NCI-H82 (cell line): Measurements from ENCODE around the gene INHA.

Experiments
- DNase-seq: peaks from one replicate; lab custom pipeline; 2025; lab: John Stamatoyannopoulos, UW

Gene INHA

DNA sequence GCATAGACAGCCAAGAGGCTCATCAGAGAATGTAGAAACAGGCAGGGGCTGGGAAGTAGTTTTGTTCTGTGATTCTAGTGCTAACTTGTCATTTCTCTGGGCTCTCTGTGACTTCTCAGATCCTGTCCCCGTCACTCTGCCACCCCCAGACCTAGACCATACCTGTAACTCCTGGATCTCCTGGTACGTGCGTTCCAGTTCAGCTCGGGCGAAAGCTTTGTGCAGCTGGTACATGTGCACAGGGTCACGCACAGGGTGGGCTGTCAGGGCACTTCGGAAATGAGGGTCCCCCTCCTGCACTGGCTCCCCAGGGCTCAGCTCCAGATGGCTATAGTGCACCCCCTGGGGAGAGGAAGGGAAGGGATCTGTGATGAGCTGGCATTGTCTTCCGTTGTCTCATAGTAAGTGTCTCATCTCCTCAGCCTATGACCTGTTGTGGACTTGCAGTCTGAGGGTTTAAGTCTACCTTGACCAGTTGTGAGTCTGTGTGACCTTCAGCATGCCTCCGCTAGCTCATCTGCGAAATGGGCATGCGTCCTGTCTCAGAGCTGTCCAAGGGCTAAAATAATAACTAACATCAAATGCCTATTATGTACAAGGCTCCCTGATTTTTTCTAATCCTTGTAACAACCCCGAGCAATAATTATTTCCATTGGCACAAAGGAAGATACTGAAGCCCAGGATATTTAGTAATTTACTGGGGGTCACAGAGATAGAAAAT lies 31.2 kb upstream of the INHA start:
- DNase-seq: no peak

DNA sequence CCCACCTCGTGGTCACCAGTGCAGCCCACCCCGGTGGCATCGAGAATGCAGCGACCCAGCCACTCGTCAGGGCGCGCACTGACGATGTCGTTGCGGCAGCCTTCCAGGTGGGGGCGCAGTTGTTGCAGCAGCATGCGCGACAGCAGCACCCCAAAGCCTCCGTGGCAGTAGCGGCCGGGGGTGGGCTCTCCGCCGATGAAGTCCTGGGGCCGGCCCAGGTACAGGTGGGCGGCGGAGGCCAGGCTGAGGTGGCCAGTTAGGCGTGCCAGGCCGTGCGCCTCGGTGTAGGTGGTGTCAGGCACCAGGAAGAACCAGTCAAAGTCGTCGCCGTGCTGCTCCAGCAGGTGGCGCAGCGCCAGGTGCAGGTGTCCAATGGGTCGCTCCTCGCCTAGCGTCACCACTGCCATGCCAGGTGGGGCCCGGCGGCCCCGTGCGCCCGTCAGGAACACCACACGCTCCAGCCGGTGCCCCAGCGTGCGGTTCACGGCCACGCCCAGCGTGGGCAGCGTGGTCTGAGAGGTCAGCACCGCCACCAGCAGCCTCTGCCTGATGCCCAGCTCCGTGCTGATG lies 30.4 kb upstream of the INHA start:
- peak; percentile 92 for DNase-seq

DNA sequence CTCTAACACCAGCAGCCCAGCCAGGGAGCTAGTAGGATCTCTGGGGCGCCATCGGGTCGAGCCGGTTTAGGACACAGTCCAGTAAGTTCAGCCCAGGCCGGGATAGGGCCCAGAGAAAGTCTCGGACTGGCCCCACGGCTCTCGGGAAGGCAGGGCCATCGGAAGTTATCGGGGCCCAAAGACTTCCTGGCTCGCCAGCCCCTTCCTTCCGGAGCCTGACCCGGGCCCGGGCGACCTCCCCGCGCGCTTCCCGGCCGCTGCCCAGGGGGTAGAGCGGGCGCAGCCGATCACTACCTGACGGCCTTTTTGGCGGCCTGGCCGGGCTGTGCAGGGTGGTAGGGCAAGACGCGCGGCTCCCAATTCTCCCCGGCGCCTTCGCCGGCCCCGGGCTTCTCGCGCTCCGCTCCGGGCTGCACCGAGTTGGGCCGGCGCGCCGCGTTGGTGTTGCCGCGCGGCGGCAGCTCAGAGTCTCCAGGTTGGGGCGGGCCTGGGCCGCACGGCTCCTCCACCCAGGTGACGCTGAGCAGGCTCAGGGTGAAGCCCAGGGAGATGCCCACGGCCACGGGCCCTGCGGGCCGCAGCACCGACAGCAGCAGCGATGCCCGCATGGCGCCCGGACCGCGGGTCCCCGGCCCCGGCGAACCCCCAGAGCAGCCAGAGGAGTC lies 29.0 kb upstream of the INHA start:
- peak; percentile 64 for DNase-seq

DNA sequence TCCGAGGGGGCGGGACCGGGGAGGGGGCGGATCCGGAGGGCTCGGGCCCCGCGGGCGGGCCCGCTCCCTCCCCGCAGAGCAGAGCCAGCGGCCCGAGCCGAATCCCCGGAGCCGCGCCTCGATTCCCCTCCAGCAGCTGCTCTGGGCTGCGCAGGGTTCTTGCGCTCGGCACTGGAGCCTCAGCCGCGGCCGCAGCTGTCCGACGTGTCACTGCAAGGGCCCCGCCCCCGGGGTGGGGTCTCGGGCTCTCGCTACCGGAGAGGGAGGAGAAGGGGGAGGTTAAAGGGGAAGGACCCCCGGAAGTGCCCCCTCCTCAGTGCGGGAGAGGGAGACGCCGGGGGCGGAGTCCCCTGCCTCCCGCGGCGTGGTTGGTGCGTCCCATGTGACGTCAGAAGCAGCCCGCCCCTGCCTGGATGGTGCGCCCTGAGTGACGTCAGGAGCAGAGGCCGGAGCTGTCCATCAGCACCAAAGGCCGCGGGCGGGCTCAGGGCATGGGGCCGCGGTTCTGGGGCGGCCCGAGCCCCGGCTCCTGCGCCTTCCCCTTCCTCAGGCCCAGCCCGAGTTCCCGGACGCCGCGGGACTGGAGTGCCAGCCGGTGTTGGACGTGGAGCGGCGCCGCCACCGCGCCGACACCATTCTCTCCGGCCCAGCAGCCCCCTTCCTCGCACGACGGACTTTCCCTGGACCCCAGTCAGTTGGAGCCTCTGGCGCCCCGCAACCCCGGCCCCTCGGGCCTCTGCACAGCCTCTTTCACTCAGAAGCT lies 28.3 kb upstream of the INHA start, which contains the start of the genes CHPF and TMEM198:
Gene CHPF, minus strand, starts transcription at position 214 of the 763 bp plus-strand sequence. CDS start 271 bp downstream, outside the sequence.
Gene TMEM198, plus strand, starts transcription at position 433 of the 763 bp plus-strand sequence. CDS start 700 bp downstream, outside the sequence.
- peak; percentile 100 for DNase-seq

DNA sequence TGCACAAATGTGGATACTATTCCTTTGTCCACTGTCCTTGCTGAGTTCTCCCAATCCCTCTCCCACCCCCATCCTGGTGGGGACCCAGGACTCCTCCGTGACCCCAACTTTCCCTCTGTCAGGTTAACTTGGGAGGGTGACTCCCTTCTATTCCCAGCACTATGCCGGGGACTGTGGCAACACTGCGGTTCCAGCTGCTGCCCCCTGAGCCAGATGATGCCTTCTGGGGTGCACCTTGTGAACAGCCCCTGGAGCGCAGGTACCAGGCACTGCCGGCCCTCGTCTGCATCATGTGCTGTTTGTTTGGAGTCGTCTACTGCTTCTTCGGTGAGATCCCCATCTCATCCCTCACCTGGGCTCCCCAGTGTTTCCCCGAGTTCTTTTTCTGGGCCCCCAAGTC lies 27.5 kb upstream of the INHA start:
- no peak for DNase-seq

DNA sequence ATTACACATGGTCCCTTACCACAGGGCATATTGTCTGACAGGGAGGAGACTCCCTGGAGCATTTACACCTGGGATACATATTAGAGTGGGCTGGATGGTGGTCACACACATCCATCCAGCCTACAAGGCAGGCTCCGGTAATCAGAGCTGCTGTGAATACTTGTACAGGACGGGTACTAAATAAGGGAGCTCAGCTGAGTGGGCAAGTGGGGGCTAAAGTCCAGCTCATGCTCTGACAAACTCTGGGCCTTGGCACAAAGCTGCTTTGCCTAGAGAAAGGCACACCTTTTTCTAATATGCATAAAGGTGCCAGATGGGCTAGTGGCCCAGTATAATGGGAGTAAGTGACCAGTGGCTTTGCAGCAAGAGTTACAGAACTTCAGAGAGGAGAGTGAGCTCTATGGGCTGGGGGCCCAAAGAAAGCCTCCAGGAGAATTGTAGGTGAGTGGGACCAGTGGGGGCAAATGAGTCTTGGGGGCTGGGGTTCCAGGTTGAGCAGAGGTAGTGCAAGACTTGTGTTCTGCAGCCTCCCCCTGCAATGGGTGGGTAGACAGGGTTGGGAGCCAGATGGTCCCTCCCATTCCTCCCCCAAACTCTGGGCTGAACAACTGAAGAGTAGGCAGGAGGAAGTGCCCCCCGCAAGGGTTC lies 26.7 kb upstream of the INHA start:
- DNase-seq: no peak

DNA sequence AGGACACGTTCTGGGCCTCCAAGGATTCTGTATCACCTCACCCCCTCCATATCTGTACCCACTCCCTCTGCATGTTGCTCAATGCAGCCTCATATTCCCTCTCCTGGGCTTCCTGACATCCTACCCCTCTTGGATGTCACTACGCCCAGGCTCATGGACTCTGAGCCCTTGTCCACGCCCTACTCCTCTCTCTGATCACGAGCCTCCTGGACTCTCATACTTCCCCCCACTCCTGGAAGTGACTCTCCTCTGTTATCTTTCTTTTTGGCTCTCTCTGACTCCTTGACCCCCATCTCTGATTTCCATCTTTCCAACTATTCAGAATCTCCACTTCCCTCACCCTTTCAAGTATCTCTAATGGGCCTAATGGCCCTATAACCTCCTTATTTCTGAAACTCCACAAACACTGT lies 26.2 kb upstream of the INHA start:
- DNase-seq: no peak

DNA sequence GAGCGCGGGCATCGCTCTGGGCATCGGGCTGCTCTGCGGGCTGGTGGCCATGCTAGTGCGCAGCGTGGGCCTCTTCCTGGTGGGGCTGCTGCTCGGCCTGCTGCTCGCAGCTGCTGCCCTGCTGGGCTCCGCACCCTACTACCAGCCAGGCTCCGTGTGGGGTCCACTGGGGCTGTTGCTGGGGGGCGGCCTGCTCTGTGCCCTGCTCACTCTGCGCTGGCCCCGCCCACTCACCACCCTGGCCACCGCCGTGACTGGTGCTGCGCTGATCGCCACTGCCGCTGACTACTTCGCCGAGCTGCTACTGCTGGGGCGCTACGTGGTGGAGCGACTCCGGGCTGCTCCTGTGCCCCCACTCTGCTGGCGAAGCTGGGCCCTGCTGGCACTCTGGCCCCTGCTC lies 24.5 kb upstream of the INHA start:
- DNase-seq: no peak

DNA sequence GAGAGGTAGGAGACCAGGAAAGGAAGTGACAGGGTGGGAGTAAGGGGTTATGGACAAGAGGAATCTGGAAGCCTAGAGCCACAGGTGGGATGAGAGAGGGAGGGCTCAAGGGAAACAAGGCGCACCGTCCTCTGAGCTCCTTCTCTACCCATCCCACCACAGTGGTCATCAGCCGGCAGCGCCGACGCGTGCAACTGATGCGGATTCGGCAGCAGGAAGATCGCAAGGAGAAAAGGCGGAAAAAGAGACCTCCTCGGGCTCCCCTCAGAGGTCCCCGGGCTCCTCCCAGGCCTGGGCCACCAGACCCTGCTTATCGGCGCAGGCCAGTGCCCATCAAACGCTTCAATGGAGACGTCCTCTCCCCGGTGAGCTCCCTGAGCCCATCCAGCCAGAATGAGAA lies 23.1 kb upstream of the INHA start:
- no peak for DNase-seq

DNA sequence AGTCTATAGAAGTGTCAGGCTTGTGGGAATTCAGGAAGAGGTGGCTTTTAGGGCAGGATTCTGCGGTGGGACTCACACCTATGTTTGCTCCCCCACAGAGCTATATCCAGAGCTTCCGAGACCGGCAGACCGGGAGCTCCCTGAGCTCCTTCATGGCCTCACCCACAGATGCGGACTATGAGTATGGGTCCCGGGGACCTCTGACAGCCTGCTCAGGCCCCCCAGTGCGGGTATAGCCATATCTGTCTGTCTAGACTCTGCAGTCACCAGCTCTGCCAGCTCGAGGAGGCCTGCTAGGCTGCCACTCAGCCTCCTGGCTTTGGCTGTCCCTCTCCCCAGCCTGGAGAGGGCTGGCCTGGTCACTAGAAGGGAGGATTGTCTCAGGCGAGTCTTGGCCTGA lies 22.5 kb upstream of the INHA start:
- no peak for DNase-seq

DNA sequence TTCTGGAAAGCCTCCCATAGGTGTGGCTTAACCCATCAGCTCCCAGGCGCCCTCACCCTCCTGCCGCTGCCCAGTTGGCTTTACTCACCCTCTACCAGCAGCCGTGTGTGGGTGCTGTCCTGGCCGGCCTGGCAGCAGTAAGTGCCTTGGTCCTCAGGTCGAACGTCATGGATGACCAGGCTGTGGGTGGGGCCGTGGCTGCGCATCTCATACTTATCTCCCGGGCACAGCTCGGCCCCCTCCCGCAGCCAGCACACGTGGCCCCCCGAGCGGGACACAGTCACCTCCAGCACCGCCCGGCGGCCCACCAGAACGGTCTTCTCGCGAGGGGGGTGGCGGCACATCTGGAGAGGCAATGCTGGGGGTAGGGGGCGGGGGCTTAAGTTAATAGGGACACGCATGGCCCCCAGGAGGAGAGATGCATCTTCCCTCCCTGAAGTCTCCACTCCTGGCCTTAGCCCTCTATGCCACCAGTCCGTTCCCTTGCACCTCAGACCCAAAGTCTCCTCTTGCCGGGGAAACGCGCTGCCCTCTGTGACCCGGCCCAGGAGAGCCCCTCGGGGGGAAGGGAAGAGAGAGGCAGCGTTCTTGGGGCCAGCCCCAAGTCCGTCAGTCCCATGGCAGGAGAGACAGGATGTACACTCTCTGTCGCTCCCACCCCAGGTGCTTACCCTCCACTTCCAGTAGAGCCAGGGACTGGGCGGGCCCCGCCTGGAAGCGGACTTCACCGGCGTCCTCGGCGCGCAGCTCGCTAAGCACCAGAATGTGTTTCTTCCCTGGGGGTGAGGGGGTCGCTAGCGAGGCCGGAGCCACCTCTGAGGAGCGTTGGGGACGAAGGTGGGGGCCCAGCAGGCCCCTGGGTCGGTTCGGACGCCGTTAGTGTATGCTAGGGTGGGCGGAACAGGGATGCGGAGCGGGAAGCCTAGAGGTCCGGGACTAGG lies 20.4 kb upstream of the INHA start:
- DNase-seq: peak; percentile 87

DNA sequence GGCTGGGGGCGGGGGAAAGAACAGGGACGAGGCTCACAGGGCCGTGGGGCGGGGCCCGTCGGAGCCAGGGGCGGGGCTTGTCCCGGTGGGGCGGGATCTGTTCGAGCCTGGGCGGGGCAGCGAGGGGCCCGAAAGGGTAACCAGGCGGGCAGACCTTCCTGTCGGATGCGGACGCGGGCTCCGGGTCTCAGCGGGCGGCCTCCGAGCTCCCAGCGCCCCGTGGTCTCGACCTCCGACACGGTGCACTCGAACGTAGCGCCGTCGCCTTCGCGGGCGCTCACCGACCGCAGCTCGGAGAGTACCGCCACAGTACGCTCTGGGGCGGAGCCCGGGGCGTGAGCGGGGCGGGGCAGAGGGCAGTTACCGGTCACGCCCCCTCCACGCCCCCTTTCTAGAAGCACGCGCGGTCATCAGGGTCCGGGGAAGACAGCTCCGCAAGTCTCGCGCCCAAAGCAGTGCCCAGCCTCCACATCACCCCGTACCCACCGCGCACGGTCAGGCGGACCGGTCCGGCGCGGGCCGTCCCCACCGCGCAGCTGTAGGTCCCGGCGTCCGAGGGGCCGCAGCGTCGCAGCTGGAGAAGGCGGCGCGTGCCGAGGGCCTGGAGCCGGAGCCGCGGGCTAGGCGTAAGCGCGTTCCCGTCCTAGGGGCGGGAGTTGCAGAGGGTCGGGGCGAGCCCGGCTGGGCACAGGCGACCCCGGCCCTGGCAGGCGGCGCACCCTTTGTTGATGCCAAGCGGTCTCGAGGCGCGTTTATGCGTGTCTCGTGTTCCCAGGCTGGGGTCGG lies 19.5 kb upstream of the INHA start:
- DNase-seq: peak; percentile 92

DNA sequence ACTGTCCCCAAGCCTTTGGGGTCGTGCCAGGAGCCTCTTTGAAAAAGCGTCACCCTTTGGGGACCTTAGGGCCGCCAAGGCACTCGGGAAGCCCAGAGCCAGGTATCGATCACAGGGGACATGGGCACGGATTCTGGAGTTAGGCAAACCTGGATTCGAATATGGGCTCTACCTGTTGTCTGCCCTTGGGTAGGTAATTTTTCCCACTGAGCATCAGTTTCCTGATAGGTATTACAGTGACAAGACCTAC lies 19.0 kb upstream of the INHA start:
- no peak for DNase-seq

DNA sequence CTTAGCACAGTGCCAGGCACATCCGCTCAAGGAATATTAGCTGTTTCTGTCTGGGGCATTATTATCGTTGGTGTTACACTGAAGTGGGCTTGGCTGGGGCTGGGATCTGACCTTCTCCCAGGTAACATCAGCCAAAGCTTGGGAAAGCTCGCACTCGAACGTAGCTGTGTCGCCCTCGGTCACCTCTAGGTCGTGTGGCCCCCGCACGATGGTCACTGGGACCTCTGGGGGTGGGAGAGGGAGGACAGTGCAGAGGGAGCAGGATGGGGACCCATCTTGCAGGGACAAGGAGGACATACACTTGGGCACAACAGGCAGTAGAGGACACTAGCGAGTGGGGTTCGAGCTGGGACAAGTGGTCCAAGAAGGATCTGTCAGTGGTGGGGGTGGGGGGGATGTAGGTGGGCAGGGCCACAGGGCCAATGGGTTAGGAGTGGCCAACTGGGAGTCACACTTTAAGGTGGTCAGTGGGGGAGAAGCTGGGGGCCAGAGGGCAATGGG lies 18.6 kb upstream of the INHA start:
- DNase-seq: no peak

DNA sequence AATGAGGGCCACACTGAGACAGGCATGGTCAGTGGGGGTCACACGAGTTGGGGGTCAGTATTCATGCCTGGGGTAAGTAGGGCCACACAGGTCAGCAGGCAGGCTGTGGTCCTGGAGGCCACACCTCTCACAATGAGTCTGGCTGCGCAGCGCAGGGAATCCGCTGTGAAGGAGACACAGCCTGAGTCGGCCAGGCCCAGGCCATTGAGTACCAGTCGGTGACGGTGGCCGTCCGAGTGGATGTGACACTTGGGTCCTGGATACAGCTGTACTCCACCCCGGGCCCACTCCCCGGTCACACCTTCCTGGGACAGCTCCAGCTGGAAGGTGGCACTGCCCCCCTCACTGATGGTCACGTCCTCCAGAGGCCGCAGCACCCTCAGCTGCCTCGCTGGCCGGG lies 17.8 kb upstream of the INHA start:
- DNase-seq: no peak

DNA sequence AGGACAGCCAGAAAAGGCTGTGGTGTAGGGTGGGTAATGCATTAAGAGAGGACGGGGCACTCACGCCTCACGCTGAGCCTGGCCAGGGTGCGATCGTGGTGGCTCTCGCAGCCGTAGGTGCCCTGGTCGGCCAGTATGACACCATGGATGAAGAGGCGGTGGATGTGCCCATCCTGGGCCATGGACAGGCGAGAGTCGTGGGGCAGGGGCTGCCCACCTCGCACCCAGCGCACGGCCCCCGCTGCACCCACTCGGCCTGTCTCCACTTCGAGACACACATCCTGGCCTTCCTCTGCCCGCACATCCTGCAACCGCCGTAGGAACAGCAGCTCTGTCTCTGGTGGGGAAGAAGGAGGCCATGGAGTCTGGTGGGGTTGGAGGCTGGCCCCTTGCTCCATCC lies 16.2 kb upstream of the INHA start:
- DNase-seq: no peak

DNA sequence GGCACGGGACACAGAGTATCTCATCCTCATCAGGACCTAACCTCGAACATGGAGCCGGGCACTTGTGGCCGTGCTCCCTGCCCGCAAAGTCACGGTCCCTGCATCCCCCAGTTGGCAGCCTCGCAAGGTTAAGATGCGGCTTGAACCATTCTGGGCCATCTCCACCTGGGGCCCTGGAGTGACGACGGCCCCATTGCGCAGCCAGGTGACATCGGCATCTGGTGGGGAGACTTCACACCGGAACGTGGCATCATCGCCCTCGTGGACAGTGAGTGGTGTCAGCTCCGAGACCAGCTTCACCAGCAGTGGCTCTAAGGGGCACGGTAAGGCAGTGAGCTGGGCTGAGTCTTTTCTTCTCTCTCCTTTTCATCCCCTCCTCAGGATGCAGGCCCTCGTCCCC lies 15.7 kb upstream of the INHA start:
- no peak for DNase-seq

DNA sequence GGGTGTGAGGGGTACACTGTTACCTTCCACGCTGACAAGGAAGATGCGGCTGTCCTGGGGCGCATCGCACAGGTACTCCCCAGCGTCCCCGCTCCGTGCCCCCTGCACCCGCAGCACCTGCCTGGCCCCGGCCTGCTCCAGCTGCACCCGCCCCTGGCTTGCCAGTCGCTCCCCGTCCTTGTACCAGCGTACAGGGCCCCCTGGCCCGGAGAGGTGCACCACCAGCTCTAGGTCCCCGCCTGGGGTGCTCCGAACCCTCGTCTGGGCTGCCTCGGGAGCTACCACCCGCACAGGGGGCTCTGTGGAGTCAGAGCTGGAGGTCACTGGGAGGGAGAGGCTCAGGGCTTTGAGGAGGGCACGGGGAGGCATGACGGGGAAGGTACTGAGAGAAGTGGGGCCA lies 14.8 kb upstream of the INHA start:
- no peak for DNase-seq

DNA sequence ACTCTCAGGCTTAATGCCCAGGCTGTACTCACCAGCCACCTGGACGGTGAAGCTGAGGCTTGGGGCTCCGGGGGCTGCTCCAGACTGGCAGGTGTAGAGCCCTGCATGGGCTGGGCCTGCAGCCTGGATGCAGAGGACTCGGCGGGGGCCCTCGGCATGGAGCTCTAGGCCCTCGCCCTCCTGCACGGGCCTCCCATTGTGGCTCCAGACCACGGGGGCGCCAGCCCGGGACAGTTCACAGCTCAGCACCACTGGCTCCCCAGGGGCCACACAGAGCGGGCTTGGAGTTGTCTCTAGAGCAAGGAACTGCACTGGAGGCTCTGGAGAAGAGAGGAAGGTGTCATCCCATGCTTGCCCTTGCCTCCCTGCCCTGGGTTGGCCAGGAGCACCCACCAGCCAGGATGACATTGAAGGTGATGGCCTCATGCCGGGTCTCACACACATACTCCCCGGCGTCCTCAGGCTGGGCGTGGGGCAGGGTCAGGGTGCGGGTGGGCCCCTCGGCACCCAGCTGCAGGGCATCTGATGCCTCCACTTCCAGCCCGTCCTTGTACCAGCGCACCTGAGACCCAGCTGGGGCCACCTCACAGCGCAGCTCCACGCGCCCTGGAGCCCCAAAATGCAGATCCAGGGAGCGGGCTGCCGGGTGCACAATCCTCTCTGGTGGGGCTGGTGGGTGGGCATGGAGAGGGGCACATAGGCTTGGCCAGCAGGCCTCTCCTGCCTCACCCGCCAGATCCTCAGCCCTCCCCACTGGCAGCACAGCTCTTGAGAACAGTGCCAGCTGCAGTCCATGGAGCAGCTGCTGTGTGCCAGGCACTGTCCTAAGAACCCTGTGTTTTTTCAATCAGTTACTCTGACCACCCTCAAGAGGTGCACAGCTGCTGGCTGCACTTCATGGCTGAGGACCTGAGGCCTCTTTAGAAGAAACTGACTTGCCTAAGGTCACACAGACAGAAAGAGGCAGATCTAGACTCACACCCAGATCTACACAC lies 14.0 kb upstream of the INHA start:
- no peak for DNase-seq
